ENCODE data around the gene SMIM20.

Gene SMIM20

DNA sequence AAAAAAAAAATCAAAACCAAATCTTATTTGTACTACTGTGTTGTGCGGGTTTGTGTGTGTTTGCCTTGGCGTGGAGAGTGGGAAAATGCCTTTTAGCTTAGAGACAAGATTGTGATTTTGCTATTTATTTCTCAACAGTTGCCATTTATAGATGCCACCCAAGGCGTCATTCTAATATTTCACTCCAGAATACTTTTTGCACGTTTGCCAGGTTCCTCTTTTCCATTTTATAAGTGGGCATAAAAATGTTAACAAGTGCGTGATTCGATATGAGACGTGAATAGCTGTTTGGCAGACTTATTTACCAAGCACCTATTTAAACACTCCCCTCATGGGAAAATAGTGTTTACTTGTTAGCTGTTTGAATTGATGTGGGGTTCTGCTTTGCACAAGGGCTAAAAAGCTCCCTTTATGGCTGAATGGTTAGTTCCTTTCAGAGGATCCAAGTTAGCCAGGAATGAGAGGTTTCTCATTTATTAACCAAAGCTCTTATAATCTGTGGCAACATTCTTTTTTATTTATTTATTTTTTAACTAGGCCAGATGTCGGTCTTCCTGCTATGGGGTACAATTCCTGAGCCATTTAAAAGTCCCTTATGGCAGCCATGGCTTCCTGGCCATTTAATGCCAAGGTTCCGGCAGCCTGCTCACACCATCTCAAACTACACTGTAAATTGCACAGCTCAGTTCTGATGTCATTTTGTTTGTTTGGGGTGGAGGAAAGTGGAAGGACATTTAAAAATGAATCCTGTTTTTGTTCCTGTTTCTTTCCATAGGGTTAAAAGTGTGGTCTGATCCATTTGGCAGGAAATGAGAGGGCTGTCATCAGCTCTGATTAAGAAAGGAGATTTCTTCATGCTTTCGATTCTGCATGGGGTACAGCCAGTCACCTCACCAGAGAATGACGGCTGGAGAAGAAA is 14.6 kb downstream of the SMIM20 start:
- DNase-seq, result no peak

- no peak for DNase-seq
Observed at GRCh38 chr4:25929298-25929686, 15.3 kb downstream of the SMIM20 start.

GRCh38 chr4:25930731-25931354 is 16.8 kb downstream of the SMIM20 start:
- no peak for DNase-seq

GRCh38 chr4:25936696-25937095 is 22.7 kb downstream of the SMIM20 start:
- DNase-seq, result no peak

- DNase-seq, result no peak
Observed at GRCh38 chr4:25937801-25938200, 23.8 kb downstream of the SMIM20 start.

DNA sequence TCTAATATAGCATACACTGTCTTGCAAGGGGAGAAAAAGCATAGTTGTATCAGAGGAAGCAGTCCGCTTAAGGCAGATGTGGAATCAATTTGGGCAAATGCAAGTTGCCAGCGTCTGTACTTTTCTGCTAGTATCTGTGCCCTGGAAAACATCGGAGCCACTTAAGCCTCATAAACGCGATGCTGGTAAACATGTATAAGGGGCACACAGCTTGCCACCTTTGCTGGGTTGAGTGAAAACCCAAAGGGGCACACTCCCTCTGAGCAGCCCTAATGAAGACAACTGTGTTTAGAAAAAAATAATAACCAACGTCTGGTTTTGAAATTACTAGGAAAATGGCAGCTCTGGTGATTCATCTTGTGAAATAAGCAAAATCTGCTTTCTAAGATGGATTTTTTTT is 24.3 kb downstream of the SMIM20 start:
- no peak for DNase-seq

DNA sequence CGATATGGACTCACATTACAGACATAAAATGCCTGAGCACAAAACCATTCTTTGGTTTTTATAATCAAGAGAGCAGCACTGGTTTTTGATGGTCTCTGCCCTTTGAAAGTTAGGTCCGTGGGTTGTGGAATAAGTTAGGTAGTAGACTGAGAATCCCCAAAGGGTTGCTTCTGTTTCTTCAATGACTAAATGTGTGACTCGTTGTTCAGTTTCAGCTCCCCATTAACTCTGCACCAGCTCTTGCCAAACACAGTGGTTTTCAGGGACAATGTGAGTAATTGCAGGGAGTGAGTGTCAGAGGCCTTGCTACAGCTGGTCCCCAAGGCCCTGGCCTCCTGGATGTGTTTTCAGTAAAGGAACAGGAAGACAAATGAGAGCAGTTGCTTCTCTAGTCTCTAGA is 24.8 kb downstream of the SMIM20 start:
- no peak for DNase-seq

- DNase-seq, result no peak
Observed at GRCh38 chr4:25939330-25939729, 25.3 kb downstream of the SMIM20 start.

GRCh38 chr4:25941457-25942221 is 27.6 kb downstream of the SMIM20 start:
- no peak for DNase-seq

- no peak for DNase-seq
Observed at GRCh38 chr4:25943312-25943711, 29.3 kb downstream of the SMIM20 start.

- DNase-seq, result no peak
Observed at GRCh38 chr4:25943805-25944204, 29.8 kb downstream of the SMIM20 start.

GRCh38 chr4:25948051-25948450 is 34.0 kb downstream of the SMIM20 start:
- no peak for DNase-seq

- no peak for DNase-seq
Observed at GRCh38 chr4:25949173-25949748, 35.2 kb downstream of the SMIM20 start.

DNA sequence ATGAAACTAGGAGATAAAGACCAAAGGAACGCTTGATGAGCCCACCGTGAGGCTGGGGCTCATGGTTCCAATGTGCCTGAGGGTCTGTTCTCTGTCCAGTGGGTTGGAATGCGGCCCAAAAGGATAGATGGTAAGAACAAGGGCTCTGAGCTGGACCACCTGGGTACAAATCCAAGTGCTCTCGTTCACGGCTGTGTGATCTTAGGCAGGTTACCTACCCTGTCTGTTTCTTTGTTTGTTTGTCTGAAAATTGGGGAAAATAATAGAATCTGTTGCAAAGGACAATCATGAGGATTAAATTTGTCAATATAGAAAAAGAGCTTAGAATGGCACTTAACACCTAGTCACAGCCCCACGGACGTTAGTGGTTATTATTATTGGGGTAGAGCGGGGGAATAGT is 36.0 kb downstream of the SMIM20 start:
- no peak for DNase-seq

DNA sequence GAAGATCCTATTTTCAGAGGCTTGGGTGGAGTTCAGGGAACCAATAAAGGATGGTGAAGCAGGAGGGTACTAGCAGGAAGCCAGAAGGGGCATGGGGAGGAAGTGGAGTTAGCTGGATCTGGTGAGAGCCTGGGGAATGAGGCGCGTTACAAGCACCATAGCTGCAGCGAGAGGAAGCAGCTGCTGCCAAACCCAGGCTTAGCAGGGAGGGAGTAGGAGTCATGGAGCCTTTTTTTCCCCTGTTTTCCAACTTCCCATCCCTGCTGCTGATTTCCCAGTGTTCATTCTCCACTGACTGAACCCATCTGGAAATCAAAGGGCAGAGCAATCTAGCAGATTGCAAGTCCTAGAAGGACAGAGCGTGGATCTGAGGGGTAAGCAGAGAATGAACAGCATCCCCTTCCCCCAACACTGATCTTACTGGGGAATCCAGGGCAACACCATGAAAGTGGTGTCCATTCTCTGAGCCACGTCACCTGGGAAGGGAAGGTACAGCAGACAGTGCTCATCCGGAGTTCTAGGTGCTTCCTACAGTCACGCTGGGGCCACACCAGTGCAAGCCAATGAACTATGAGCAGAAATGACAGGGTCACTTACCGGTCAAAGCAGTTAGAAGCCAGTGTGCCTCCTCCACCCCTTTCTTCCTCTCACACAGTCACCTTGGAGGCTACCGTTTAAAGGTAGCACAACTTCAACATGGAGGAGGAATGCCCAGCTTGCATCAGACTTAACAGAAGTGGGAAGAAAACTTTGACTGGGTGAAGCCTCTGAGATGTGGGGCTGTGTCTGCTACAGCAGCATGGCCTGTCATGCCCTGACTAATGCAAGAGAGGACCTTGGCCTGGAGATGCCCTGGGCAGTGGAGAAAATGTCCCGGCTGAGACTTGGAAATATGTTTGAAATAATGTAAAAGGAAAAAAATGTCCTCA is 36.7 kb downstream of the SMIM20 start:
- no peak for DNase-seq

DNA sequence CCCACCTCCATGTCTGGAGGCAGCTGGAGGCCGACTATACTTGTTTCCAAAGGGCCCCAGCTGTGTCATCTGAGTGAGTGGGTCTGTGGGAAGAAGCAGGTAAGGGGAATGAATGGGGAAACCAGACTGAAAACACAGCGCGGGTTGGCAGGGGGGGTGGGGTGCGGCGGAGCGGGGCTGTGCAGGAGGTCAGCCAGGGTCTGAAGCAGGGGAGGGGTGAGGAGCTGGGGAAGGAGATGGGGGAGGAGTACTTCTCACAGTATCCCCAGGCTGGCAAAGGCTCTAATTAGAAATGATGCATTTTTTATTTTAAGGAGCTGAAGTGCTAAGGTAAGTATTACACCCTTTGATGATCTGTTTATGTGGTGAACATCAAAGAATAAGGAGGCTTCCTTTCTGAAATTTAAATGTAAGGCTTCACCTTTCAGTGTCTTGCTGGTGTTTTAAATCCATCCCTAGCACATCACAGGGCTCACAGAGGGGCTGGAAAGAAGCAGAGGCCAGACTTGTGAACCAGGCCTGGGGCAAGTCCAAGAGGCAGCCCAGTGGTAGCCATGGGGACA is 37.5 kb downstream of the SMIM20 start:
- no peak for DNase-seq

DNA sequence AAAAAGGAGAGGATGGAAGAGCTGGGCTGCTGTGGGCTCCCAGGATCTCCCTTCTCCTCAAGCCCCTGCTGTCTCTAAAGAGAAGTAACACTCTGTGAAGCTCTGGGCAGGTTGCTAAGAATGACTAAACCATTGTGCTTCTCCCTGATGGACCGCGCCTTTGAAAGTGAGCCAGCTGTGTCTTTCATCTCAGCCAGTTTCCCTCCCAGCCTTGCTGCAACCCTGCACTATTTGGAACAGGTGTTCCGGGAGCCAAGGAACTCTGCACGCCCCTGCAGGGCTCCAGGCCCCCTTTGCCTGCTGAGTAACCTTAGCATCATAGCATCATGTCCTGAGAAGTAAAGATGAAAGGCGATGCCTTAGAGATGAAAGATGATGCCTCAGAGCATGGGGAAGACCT is 39.7 kb downstream of the SMIM20 start:
- no peak for DNase-seq

GRCh38 chr4:25954293-25954904 is 40.4 kb downstream of the SMIM20 start:
- no peak for DNase-seq

DNA sequence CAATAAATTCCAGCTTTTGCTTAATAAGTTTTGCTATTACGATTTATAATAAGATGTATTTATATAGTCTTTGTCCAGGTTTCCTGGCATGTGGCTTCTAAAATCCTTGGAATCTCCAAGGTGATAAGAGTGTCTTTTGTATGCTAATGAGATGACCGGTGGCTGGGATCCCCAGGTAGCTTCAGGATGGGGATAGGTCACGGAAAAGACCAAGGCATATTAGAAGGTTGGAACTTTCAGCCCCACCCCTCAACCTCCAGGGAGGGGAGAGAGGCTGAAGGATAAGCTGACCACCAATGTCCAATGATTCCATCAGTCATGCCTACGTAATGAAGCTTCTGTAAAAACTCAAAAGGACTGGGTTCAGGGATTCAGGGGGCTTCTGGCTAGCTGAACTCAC is 41.7 kb downstream of the SMIM20 start:
- no peak for DNase-seq

- no peak for DNase-seq
Observed at GRCh38 chr4:25956260-25956659, 42.2 kb downstream of the SMIM20 start.

DNA sequence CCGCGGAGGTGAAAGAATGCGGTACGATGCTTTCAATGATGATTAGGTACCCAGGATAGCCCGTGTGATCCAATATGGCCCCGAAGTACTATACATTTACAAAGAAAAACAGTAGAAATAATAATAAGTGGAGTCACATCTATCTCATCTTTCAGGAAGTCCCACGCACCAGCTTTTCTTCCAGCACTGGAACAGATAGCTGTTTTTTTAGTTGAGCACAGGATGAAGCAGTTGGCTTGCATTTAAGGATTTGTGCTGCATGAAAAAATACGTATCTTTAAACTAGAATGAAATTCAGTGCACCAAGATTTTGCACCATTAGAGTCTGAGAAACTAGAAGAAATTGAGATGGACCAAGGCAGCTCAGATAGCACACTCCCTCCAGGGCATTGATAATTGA is 44.1 kb downstream of the SMIM20 start:
- no peak for DNase-seq

Data from CD4-positive, alpha-beta T cell treated with Interleukin-10 for 1 hour (primary cell).